GM21515 (cell line): ENCODE results near the gene SERTAD4.
"Not testable (repeated sequence)": the region's sequence is repeated elsewhere in the genome, so short reads cannot be mapped to it uniquely, and the experiment has no call there.

Experiments used
- ATAC-seq: cut with Tn5 transposase; IDR thresholded peaks from one replicate; pipeline ENCODE4 v1.9.1; 2021; ENCODE audit not compliant: unreplicated experiment

SERTAD4 gene

DNA sequence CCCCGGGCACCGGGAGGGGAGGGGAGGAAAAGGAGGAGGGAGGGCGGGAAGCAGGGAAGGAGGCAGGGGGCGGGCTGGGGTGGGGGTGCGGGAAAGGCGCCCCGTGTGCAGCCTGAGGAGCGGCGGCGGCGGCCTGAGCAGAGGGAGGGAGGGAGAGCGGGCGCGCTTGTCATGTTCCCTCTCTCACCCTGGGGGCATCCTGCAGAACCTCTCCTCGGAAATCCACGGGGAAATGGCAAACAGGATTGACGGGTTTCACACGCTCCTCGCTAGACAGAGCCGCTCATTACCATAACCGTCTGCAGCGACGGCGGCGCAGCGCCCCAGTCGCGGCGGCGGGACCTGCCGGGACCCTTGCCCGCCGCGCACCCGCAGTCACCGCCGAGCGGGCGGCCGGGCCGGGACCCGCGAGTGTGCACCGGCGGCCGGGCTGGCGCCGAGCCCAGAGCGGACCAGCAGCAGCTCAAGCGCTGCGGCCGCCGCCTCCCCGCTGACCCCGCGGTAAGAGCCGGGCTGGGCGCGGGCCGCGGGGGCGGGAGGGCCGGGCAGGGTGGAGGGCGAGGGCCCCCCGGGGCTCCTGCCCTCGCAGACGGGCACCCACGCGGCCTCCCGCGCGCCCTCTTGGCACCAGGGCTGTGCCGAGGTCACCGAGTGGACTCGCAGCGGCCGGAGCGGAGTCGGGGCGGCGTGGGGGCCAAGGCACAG lies at the start of gene SERTAD4:
SERTAD4 (plus strand) TSS at position 286 of the 705 bp plus-strand sequence. CDS start 5,165 bp downstream, outside the sequence.
- ATAC-seq, result no peak

GRCh38 chr1:210185063-210185462 lies 47.5 kb upstream of the SERTAD4 start:
- no peak for ATAC-seq

DNA sequence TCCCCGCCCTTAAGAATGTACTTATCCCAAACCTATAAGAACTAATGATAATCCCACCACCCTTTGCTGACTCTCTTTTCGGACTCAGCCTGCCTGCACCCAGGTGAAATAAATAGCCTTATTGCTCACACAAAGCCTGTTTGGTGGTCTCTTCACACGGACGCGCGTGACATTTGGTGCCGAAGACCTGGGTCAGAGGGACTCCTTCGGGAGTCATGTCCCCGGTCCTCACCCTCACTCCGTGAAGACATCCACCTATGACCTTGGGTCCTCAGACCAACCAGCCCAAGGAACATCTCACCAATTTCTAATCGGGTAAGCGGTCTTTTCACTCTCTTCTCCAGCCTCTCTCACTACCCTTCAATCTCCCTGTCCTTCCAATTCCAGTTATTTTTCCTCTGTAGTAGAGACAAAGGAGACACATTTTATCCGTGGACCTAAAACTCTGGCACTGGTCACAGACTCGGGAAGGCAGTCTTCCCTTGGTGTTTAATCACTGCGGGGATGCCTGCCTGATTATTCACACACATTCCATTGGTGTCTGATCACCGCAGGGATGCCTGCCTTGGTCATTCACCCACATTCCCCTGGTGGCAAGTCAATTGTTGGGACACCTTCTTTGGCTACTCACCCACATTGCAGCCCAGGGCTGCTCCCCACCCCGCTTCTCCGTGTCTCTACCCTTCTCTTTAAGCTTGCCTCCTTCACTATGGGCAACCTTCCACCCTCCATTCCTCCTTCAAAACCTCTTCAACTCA lies 44.6 kb upstream of the SERTAD4 start:
- not testable (repeated sequence) for ATAC-seq

GRCh38 chr1:210189426-210189825 lies 43.2 kb upstream of the SERTAD4 start:
- ATAC-seq, result no peak

DNA sequence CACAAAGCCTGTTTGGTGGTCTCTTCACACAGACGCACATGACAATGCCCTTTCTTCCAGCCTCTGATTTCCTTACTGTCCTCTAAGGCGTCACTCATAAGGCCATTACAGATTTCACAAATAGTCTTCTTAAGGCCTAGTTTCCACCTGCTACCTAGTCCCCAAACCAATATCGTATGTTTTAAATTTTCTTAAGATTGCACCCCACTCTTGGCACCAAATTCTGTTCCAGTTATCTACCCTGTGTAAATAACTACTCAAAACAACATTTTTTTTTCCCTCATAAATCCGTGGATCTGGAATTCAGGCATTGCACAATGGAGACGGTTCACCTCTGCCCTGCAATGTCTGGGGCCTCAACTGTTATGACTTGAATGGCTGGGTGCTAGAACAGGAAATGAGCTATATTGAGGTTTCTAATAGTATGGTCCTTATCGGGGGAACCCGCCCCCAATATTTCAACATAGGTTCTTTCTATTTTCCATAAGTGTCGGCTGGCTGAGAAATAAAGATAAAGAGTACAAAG lies 36.9 kb upstream of the SERTAD4 start:
- ATAC-seq, result no peak

GRCh38 chr1:210196266-210196665 lies 36.3 kb upstream of the SERTAD4 start:
- ATAC-seq, result not testable (repeated sequence)

DNA sequence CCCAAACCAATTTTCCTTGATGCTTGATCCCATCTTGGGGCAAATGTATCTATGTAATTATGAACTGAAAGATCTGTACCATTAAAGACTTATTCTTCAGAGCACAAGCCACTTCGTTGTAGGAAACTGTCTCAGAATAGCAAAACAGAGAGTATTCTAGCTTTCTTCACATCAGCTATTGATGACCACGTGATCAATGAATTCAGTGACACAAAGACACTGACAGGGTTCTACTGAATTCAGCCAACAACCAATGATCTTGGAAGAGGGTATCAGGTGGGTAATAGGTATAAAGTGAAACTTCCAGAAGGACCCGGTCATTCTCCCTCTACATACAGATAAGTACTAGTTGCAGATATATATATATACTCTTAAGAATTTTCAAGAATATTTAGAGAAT lies 33.8 kb upstream of the SERTAD4 start:
- ATAC-seq, result no peak

- ATAC-seq, result no peak
Measured at GRCh38 chr1:210200124-210200736, 32.4 kb upstream of the SERTAD4 start.

DNA sequence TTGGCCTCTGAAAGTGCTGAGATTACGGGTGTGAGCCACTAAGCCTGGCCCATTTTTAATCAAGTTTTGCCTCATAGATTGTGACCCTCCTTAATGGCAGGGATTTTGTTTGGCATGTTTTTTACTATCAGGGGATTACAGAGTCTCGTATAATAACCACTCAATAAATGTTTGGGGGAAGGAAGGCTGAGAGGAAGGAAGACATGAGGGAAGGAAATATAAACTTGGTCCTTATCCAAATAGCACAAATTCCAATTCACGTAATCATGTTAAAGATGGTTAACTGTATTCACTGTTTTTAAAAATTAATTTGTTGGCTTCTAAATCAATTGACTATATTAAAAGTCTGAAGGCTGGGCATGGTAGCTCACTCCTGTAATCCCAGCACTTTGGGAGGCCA lies 30.9 kb upstream of the SERTAD4 start:
- ATAC-seq, result no peak

- no peak for ATAC-seq
Measured at GRCh38 chr1:210207597-210208450, 24.8 kb upstream of the SERTAD4 start.

GRCh38 chr1:210213335-210213734 lies 19.3 kb upstream of the SERTAD4 start:
- ATAC-seq, result no peak

DNA sequence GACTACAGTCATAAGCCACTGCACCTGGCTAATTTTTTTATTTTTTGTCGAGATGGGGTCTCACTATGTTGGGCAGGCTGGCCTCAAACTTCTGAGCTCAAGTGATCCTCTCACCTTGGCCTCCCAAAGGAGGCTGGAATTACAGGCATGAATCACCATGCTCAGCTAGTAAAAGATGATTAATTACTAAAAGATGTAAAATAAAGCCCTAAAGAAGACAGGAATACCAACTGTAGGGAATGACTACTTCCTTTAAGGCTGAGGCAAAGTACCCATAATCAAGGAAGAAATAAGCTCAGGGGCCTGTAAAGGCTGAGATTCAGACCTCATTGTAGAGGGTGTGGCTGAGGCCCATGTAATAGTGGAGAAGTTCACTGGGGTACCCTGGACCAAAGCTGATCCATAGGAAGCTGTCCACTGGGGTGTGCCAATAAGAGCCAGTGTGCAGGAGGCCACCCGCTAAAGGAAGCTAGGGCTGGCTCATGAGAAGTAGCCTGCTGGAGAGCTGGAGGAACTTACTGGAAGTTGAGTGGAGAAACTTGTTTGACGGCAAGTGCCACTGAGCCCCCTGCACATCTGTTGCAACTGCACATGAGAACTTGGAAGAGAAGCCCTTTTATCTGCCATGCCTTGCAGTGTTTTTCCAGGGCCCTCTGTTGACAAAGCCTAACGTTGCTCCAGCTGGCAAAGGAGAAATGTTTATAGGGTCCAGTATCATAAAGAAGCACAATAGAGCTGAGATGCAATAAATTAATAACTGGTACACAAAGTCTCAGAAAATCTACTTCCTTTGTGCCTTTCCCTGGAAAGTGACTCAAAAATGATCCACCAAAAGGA lies 17.8 kb upstream of the SERTAD4 start:
- no peak for ATAC-seq

DNA sequence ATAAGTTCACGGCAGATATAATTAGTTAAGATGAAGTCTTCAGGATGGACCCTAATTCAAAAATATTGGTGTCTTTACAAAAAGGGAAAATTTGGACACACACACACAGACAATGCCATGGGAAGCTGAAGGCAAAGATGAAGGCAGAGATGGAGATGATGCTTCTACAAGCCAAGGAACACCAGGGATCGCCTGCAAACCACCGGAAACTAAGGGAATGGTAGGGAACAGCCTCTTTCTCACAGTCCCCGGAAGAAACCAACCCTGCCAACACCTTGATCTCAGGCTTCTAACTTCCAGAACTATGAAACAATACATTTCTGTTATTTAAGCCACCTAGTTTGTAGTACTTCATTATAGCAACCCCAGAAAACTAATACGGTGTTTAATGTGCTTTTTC lies 15.1 kb upstream of the SERTAD4 start:
- ATAC-seq, result no peak

GRCh38 chr1:210218047-210218446 lies 14.5 kb upstream of the SERTAD4 start:
- no peak for ATAC-seq

GRCh38 chr1:210222340-210223006 lies 10.1 kb upstream of the SERTAD4 start:
- no peak for ATAC-seq

GRCh38 chr1:210223226-210223904 lies 9.2 kb upstream of the SERTAD4 start:
- ATAC-seq, result no peak

GRCh38 chr1:210228158-210228557 lies 4.4 kb upstream of the SERTAD4 start:
- ATAC-seq, result no peak

- no peak for ATAC-seq
Measured at GRCh38 chr1:210230149-210230695, 2.4 kb upstream of the SERTAD4 start.
